GM12878 (cell line): Measurements from ENCODE around the gene TMEM63C. TPM values are rescaled to one million over a fixed set of nuclear protein-coding genes. Genes with fewer than 3 reads are reported as not detected.

Source experiments
- ATAC-seq: fragments of 200-7000 bp; cut with Tn5 transposase; 3 replicates; pipeline ENCODE4 v1.9.1; 2020; ENCODE audit warnings: mild to moderate bottlenecking, moderate library complexity
- BruUV-seq: library from RNA; stranded (reverse); fragments of 400-500 nt; replicated peaks from 2 replicates; lab custom pipeline; 2021; lab: Mats Ljungman, UMichigan
- CTCF ChIA-PET: fragments of 300-600 bp; sonication (Branson Sonifier 250); formaldehyde crosslinking; extraction: SDS; loops from one replicate; lab custom pipeline; 2021; ENCODE audit warnings: inconsistent platforms; lab: Yijun Ruan, JAX
- POLR2A ChIA-PET: fragments of 350-600 bp; formaldehyde crosslinking; extraction: SDS; loops from one replicate; lab custom pipeline; 2021; ENCODE audit warnings: inconsistent platforms; lab: Charles Lee
- RAD21 ChIA-PET: fragments of 300-600 bp; sonication (Branson Sonifier 250); formaldehyde crosslinking; loops from one replicate; lab custom pipeline; 2023; ENCODE audit warnings: antibody characterized with exemption; ENCODE audit not compliant: unreplicated experiment; lab: Charles Lee
- SMC1A ChIA-PET: fragments of 300-600 bp; sonication (Branson Sonifier 250); formaldehyde crosslinking; loops from one replicate; lab custom pipeline; 2023; ENCODE audit not compliant: unreplicated experiment, uncharacterized antibody; lab: Charles Lee
- DNase-seq: peaks from one replicate; pipeline ENCODE4 v3.0.0-alpha.2; 2011; ENCODE audit warnings: low read depth, low spot score
- FAIRE-seq: peaks from 3 replicates; lab custom pipeline; 2011; peaks lifted over from hg19 to GRCh38; lab: Jason Lieb, UNC
- H2AFZ ChIP-seq: 2 replicates; pipeline ENCODE4 v1.6.0; 2011; ENCODE audit warnings: low read depth, low read length, control low read depth; ENCODE audit not compliant: control insufficient read depth
- H3K27ac ChIP-seq: 2 replicates; pipeline ENCODE4 v1.5.1; 2011; ENCODE audit warnings: control low read depth; ENCODE audit not compliant: control insufficient read depth, insufficient read depth
- H3K27me3 ChIP-seq, 2 experiments: replicated peaks in 1 of 2; 2 replicates each; pipeline versions ENCODE4 v1.6.0 to v1.6.1; 2011; ENCODE audit warnings: low read length in 1 of 2; ENCODE audit not compliant: control insufficient read depth in 2 of 2, insufficient read depth in 2 of 2
- H3K36me3 ChIP-seq, 2 experiments: 2 replicates each; pipeline ENCODE4 v1.5.1; 2011; ENCODE audit warnings: low read length in 1 of 2; ENCODE audit not compliant: control insufficient read depth in 2 of 2, insufficient read depth in 2 of 2
- H3K4me1 ChIP-seq: 2 replicates; pipeline ENCODE4 v1.6.1; 2011; ENCODE audit warnings: mild to moderate bottlenecking, low read length, moderate library complexity, mixed read lengths; ENCODE audit not compliant: control insufficient read depth, insufficient read depth
- H3K4me2 ChIP-seq: 2 replicates; pipeline ENCODE4 v1.6.0; 2011; ENCODE audit warnings: control low read depth; ENCODE audit not compliant: control insufficient read depth, insufficient read depth
- H3K4me3 ChIP-seq: fragments of 200-600 bp; sonication (generic); 2 replicates; pipeline ENCODE4 v1.5.1; 2016
- H3K79me2 ChIP-seq: 2 replicates; pipeline ENCODE4 v1.6.0; 2011; ENCODE audit warnings: low read length; ENCODE audit not compliant: control insufficient read depth, insufficient read depth
- H3K9ac ChIP-seq: 2 replicates; pipeline ENCODE4 v1.8.0; 2011; ENCODE audit warnings: low read length, control low read depth, mixed read lengths; ENCODE audit not compliant: control insufficient read depth, insufficient read depth
- H3K9me3 ChIP-seq: replicated peaks from 3 replicates; pipeline ENCODE4 v1.5.1; 2011; ENCODE audit warnings: mild to moderate bottlenecking, low read length; ENCODE audit not compliant: control insufficient read depth, insufficient read depth
- H4K20me1 ChIP-seq: 2 replicates; pipeline ENCODE4 v1.6.0; 2011; ENCODE audit not compliant: control insufficient read depth, insufficient read depth
- CREB1 ChIP-seq: IDR thresholded peaks from 2 replicates; pipeline ENCODE4 v1.6.1; 2012; ENCODE audit warnings: low read depth, mild to moderate bottlenecking, inconsistent platforms
- E2F8 ChIP-seq: fragments of 450-650 bp; IDR thresholded peaks from 2 replicates; pipeline ENCODE4 v1.6.1; 2018; ENCODE audit warnings: mild to moderate bottlenecking, low read depth, moderate library complexity; ENCODE audit not compliant: partially characterized antibody
- EP300 ChIP-seq, 2 experiments: fragments of 150-350 bp in 1 of 2; IDR thresholded peaks; 2 replicates each; pipeline ENCODE4 v1.6.1; 2011 to 2012; ENCODE audit warnings: low read depth in 2 of 2, low read length in 2 of 2, borderline replicate concordance in 1 of 2, improper control_type of control experiment in 1 of 2, inconsistent platforms in 1 of 2; ENCODE audit not compliant: control insufficient read depth in 1 of 2
- MAX ChIP-seq: IDR thresholded peaks from 2 replicates; pipeline ENCODE4 v1.6.1; 2012; ENCODE audit warnings: low read depth, low read length, improper control_type of control experiment
- NFYB ChIP-seq: IDR thresholded peaks from 2 replicates; pipeline ENCODE4 v1.6.1; 2011; ENCODE audit warnings: low read depth, mild to moderate bottlenecking, low read length, improper control_type of control experiment, moderate library complexity; ENCODE audit not compliant: insufficient read depth
- WGBS: methylation state at CpG from one replicate; pipeline ENCODE4 v1.1.6; 2016; ENCODE audit warnings: low lambda C conversion rate; ENCODE audit not compliant: insufficient replicate concordance, insufficient coverage; ENCODE audit errors: missing lambda C conversion rate; 5-methylcytosine and 5-hydroxymethylcytosine counted together
- in situ Hi-C: fragments of 300-500 bp; cut with MboI; formaldehyde crosslinking; loops from 9 replicates; pipeline ENCODE4 v1.14.3; 2018; ENCODE audit warnings: mixed read lengths
- intact Hi-C: fragments of 100-400 bp; cut with micrococcal nuclease; formaldehyde crosslinking; loops from one replicate; pipeline ENCODE4 v1.14.2; 2022; ENCODE audit not compliant: unreplicated experiment
- polyA plus RNA-seq, 11 experiments: library from polyadenylated mRNA; depleted of rRNA in 4 of 11; unstranded in 6 of 11; stranded (reverse) in 5 of 11; fragments of >200 nt; fragmentation: Nextera tagmentation in 4 of 11; fragmentation: Illumina TruSeq in 1 of 11; extraction: Ambion mirVana in 4 of 11; extraction: Trizol in 1 of 11; gene quantifications; 1 replicate in 1 of 11; 2 replicates in 10 of 11; pipeline versions ENCODE4 v1.2.1 to v1.2.3, GENCODE V29; 2011 to 2016; ENCODE audit warnings: inconsistent platforms in 2 of 11, missing spikeins in 2 of 11, low read depth in 1 of 11
- total RNA-seq, 4 experiments: library from RNA; depleted of rRNA in 3 of 4; stranded (reverse); fragments of >200 nt in 3 of 4; fragmentation: Illumina TruSeq in 1 of 4; extraction: Trizol in 1 of 4; gene quantifications; 2 replicates each; pipeline versions ENCODE4 v1.2.1 to v1.2.3, GENCODE V29; 2013 to 2021
- TF ChIP-seq, protein P1 (sequence below): fragments of 450-650 bp; IDR thresholded peaks from 2 replicates; pipeline ENCODE4 v1.6.1; 2014; ENCODE audit warnings: mild to moderate bottlenecking

TMEM63C gene
- total and polyA plus RNA-seq, 10 of the 15 experiments (the other 5 are each of a cell fraction or from before 2014, with no cell fraction given) = 0.06 to 1.3 (median 0.39) TPM; not detected in 4

DNA sequence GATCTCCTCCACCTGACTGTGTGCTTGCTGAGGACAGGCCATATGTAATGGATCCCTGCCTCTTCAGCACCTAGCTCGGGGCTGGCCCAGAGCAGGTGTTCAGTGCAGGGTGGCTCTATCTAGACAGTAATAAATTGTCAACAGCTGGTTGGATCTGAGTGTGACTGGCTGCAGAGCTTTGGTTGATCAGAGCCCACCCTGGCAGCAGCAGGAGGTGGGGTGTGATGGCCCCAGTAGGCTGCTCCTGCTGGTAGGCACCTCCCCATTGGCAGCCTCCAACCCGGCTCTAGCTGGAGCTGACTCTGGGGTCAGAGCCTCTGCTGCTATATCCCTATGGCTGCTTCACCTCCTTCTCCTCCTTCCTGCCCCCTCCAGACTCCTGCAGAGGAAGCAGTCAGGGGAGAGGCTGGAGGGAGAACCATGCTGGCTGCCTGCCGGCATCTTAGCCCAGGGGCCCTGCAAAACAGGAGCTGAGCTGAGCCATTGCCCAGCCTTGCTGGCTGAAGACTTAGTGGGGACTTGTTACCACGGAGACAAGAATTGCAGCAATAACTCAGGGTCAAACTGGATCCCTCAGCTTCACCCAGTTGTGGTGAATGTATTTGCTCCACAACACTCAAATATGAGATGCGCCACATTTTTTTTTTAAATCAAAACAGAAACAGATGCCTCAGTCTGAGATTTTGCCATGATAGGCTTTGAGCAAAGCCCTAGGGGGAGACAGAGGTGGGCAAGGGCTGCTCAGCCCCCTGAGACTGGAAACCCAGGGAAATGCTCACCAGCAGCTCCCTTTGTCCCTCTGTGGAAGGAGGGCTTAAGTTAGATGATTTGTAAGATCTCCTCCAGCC is 22.2 kb downstream of the TMEM63C start:
- no peak overlapping the region for H3K27ac ChIP-seq
- 33% methylated on average over 5 of the region's 5 CpGs for WGBS
- peaks cover 2 to 8% of the 10 kb centered on the region in 2 experiments; a peak in 2 of 4 replicates for H3K27me3 ChIP-seq
- in situ Hi-C loops = no loop called here
- no peak for DNase-seq
- H3K9me3 ChIP-seq = no peaks in the 10 kb centered on the region
- H3K9ac ChIP-seq = no peak overlapping the region
- no peak for TF ChIP-seq EP300 (IDR thresholded peaks at IDR 0.05; ENCODE audit: borderline replicate concordance in 1 of 2, control insufficient read depth in 1 of 2, low read depth in 2 of 2, low read length in 2 of 2)
- TF ChIP-seq, all 136 proteins: peak for 0
- ChIA-PET SMC1A (no interaction called here), RAD21 (no interaction called here), CTCF (interaction anchor here (2.5 kb wide), 1 partner anchor 10 kb away, joined by 6 read pairs; no protein-coding TSS in a partner anchor), POLR2A (no interaction called here)
- H3K79me2 ChIP-seq = no peaks in the 10 kb centered on the region
- no peak overlapping the region for H3K4me3 ChIP-seq
- H4K20me1 ChIP-seq = no peaks in the 10 kb centered on the region
- H3K36me3 ChIP-seq = no peaks in the 10 kb centered on the region
- no peak overlapping the region for H3K4me2 ChIP-seq
- no peak for ATAC-seq
- H2AFZ ChIP-seq = no peak overlapping the region
- intact Hi-C loops = no loop called here
- FAIRE-seq = no peak
- H3K4me1 ChIP-seq = no peaks in the 10 kb centered on the region
- BruUV-seq = no TSS peak

DNA sequence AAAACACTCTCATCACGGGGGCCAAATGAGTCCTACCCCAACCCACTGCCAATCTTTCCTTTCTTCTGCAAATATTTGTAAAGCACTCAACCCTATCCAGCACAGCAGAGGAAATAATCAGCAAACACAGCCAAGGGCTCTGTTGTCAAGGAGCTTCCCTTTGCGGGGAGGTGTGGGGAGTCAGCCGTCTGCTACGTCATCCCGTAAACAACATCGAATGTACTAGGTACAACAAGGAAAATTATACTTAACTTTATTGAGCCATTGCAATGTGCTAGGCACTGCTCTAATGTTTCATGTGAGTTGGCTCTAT is 22.8 kb downstream of the TMEM63C start:
- TF ChIP-seq MAX = no peak
- TF ChIP-seq E2F8 = no peak
- no peak for TF ChIP-seq CREB1
- TF ChIP-seq, protein P1, sequence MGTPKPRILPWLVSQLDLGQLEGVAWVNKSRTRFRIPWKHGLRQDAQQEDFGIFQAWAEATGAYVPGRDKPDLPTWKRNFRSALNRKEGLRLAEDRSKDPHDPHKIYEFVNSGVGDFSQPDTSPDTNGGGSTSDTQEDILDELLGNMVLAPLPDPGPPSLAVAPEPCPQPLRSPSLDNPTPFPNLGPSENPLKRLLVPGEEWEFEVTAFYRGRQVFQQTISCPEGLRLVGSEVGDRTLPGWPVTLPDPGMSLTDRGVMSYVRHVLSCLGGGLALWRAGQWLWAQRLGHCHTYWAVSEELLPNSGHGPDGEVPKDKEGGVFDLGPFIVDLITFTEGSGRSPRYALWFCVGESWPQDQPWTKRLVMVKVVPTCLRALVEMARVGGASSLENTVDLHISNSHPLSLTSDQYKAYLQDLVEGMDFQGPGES = no peak
- no peak for TF ChIP-seq NFYB
- TF ChIP-seq, all 136 proteins: peak for 0
- no TSS peak for BruUV-seq
- no peak for FAIRE-seq
- Histone ChIP-seq H4K20me1 (no peaks in the 10 kb centered on the region), H3K4me2 (no peak overlapping the region), H3K4me3 (no peak overlapping the region), H3K4me1 (no peaks in the 10 kb centered on the region), H3K36me3 (no peaks in the 10 kb centered on the region), H2AFZ (no peak overlapping the region), H3K9ac (no peak overlapping the region), H3K79me2 (no peaks in the 10 kb centered on the region), H3K27me3 (peaks cover 2 to 5% of the 10 kb centered on the region in 2 experiments; a peak in 2 of 4 replicates), H3K27ac (no peak overlapping the region), H3K9me3 (no peaks in the 10 kb centered on the region)
- intact Hi-C loops (no loop called here), in situ Hi-C loops (no loop called here)
- ChIA-PET RAD21 (no interaction called here), CTCF (interaction anchor here (2.5 kb wide), 1 partner anchor 9 kb away, joined by 6 read pairs; no protein-coding TSS in a partner anchor), SMC1A (no interaction called here), POLR2A (no interaction called here)
- no peak for DNase-seq
- no peak for ATAC-seq
- 74% methylated on average over 6 of the region's 6 CpGs for WGBS
